SK-N-SH (cell line): ENCODE results near the gene GRIK3. TPM values are rescaled to one million over a fixed set of nuclear protein-coding genes. Genes with fewer than 3 reads are reported as not detected.
"Not testable (repeated sequence)": the region's sequence is repeated elsewhere in the genome, so short reads cannot be mapped to it uniquely, and the experiment has no call there.

Experiments
- CTCF ChIA-PET: fragments of 300-600, 350-600 bp; formaldehyde crosslinking; extraction: SDS; loops from one replicate; lab custom pipeline; 2021; lab: Yijun Ruan, JAX
- POLR2A ChIA-PET: fragments of 350-600 bp; sonication (Branson Sonifier 250); formaldehyde crosslinking; extraction: SDS; loops from one replicate; lab custom pipeline; 2020; ENCODE audit warnings: antibody characterized with exemption, inconsistent platforms; lab: Yijun Ruan, JAX
- DNase-seq: peaks from one replicate; pipeline ENCODE4 v3.0.0; 2012
- H2AFZ ChIP-seq: fragments of 200-600 bp; sonication (generic); 2 replicates; pipeline ENCODE4 v1.8.1; 2016; ENCODE audit warnings: antibody characterized with exemption, mild to moderate bottlenecking, low read depth
- H3F3A ChIP-seq: fragments of 200-600 bp; sonication (generic); replicated peaks from 2 replicates; pipeline ENCODE3; 2016; ENCODE audit warnings: antibody characterized with exemption, mild to moderate bottlenecking; ENCODE audit not compliant: insufficient read depth
- H3K27ac ChIP-seq, 2 experiments: fragments of 200-500 bp in 1 of 2; fragments of 200-600 bp in 1 of 2; sonication (Bioruptor generic) in 1 of 2; sonication (generic), shearing (Covaris generic) in 1 of 2; 2 replicates each; pipeline versions ENCODE4 v1.5.1 to v1.6.1; 2014 to 2016; ENCODE audit warnings: low read depth in 2 of 2, inconsistent platforms in 1 of 2, low read length in 1 of 2, mild to moderate bottlenecking in 1 of 2, mixed read lengths in 1 of 2
- H3K27me3 ChIP-seq: fragments of 200-600 bp; sonication (generic), shearing (Covaris generic); 2 replicates; pipeline ENCODE4 v1.6.1; 2016; ENCODE audit warnings: mixed run types; ENCODE audit not compliant: insufficient read depth
- H3K36me3 ChIP-seq, 2 experiments: fragments of 200-500 bp in 1 of 2; fragments of 200-600 bp in 1 of 2; sonication (Bioruptor generic) in 1 of 2; sonication (generic) in 1 of 2; replicated peaks in 1 of 2; 2 replicates each; pipeline versions ENCODE3 to v1.5.1; 2014 to 2016; ENCODE audit warnings: low read length in 1 of 2, mild to moderate bottlenecking in 1 of 2; ENCODE audit not compliant: insufficient read depth in 2 of 2, control insufficient read depth in 1 of 2
- H3K4me1 ChIP-seq, 2 experiments: fragments of 200-500 bp in 1 of 2; fragments of 200-600 bp in 1 of 2; sonication (Bioruptor generic) in 1 of 2; sonication (generic), shearing (Covaris generic) in 1 of 2; 2 replicates each; pipeline versions ENCODE4 v1.5.1 to v1.6.1; 2014 to 2016; ENCODE audit warnings: low read depth in 1 of 2, low read length in 1 of 2, mixed run types in 1 of 2; ENCODE audit not compliant: insufficient read depth in 2 of 2, control insufficient read depth in 1 of 2
- H3K4me2 ChIP-seq: fragments of 200-600 bp; sonication (generic), shearing (Covaris generic); 2 replicates; pipeline ENCODE4 v1.6.1; 2017; ENCODE audit warnings: mixed run types
- H3K4me3 ChIP-seq, 2 experiments: fragments of 200-500 bp in 1 of 2; fragments of 200-600 bp in 1 of 2; sonication (Bioruptor generic) in 1 of 2; sonication (generic), shearing (Covaris generic) in 1 of 2; 2 replicates each; pipeline versions ENCODE4 v1.5.1 to v1.8.1; 2014 to 2016; ENCODE audit warnings: low read depth in 2 of 2, inconsistent platforms in 1 of 2, low read length in 1 of 2, mild to moderate bottlenecking in 1 of 2, mixed read lengths in 1 of 2, moderate library complexity in 1 of 2
- H3K79me2 ChIP-seq: fragments of 200-600 bp; sonication (generic); 2 replicates; pipeline ENCODE4 v1.8.1; 2017; ENCODE audit warnings: mild to moderate bottlenecking; ENCODE audit not compliant: insufficient read depth
- H3K9ac ChIP-seq: fragments of 200-600 bp; sonication (generic); 2 replicates; pipeline ENCODE4 v1.6.1; 2017; ENCODE audit warnings: mixed run types
- H3K9me2 ChIP-seq: fragments of 200-600 bp; sonication (generic); 2 replicates; pipeline ENCODE4 v1.6.1; 2017; ENCODE audit warnings: mixed run types
- H3K9me3 ChIP-seq: fragments of 200-600 bp; sonication (generic); 2 replicates; pipeline ENCODE4 v1.6.1; 2017; ENCODE audit warnings: mixed run types, mild to moderate bottlenecking, moderate library complexity
- H4K20me1 ChIP-seq: fragments of 200-600 bp; sonication (generic); 2 replicates; pipeline ENCODE4 v1.6.1; 2017; ENCODE audit warnings: mild to moderate bottlenecking, mixed run types; ENCODE audit not compliant: insufficient read depth
- CTCF ChIP-seq: fragments of 200-600 bp; sonication (generic); IDR thresholded peaks from 2 replicates; pipeline ENCODE4 v1.6.1; 2017; ENCODE audit warnings: antibody characterized with exemption, mild to moderate bottlenecking, moderate library complexity
- EP300 ChIP-seq, 2 experiments: IDR thresholded peaks; 2 replicates each; pipeline versions ENCODE4 v1.4.0 to v1.6.1; 2012; ENCODE audit warnings: borderline replicate concordance in 1 of 2, low read depth in 1 of 2, low read length in 1 of 2
- FOSL2 ChIP-seq: IDR thresholded peaks from 2 replicates; pipeline ENCODE4 v1.4.0; 2012; ENCODE audit warnings: low read depth, mild to moderate bottlenecking, moderate library complexity, borderline replicate concordance
- FOXJ3 ChIP-seq: sonication (generic); formaldehyde crosslinking; IDR thresholded peaks from 2 replicates; pipeline ENCODE4 v1.5.1; 2020; ENCODE audit warnings: mild to moderate bottlenecking, missing genetic modification reagents
- FOXM1 ChIP-seq: IDR thresholded peaks from 2 replicates; pipeline ENCODE4 v1.4.0; 2012; ENCODE audit warnings: low read depth, mild to moderate bottlenecking
- GABPA ChIP-seq: IDR thresholded peaks from 2 replicates; pipeline ENCODE4 v1.4.0; 2012; ENCODE audit warnings: low read depth, mild to moderate bottlenecking
- NRF1 ChIP-seq: IDR thresholded peaks from 2 replicates; pipeline ENCODE4 v1.6.1; 2012; ENCODE audit warnings: low read depth, mild to moderate bottlenecking, low read length
- RAD21 ChIP-seq: IDR thresholded peaks from 2 replicates; pipeline ENCODE4 v1.6.1; 2012; ENCODE audit warnings: mild to moderate bottlenecking, low read length
- RCOR1 ChIP-seq: fragments of 150-350 bp; IDR thresholded peaks from 2 replicates; pipeline ENCODE4 v1.6.1; 2017; ENCODE audit warnings: antibody characterized with exemption, low read length
- RFX5 ChIP-seq: IDR thresholded peaks from 2 replicates; pipeline ENCODE4 v1.6.1; 2012; ENCODE audit warnings: mild to moderate bottlenecking, improper control_type of control experiment, low read length
- RXRA ChIP-seq: IDR thresholded peaks from 2 replicates; pipeline ENCODE4 v1.4.0; 2012; ENCODE audit warnings: low read depth, mild to moderate bottlenecking, borderline replicate concordance
- TCF12 ChIP-seq: IDR thresholded peaks from 2 replicates; pipeline ENCODE4 v1.4.0; 2012
- TEAD4 ChIP-seq: IDR thresholded peaks from 2 replicates; pipeline ENCODE4 v1.4.0; 2012; ENCODE audit warnings: mild to moderate bottlenecking, borderline replicate concordance; ENCODE audit not compliant: insufficient read depth
- USF1 ChIP-seq: IDR thresholded peaks from 2 replicates; pipeline ENCODE4 v1.4.0; 2012; ENCODE audit warnings: low read depth, borderline replicate concordance
- USF2 ChIP-seq: fragments of 150-350 bp; IDR thresholded peaks from 2 replicates; pipeline ENCODE4 v1.6.1; 2017; ENCODE audit warnings: antibody characterized with exemption, low read length, low read depth, borderline replicate concordance
- WGBS: methylation state at CpG from one replicate; pipeline ENCODE4 v1.1.6; 2017; ENCODE audit warnings: low lambda C conversion rate; 5-methylcytosine and 5-hydroxymethylcytosine counted together
- polyA plus RNA-seq, 3 experiments: library from polyadenylated mRNA; depleted of rRNA; stranded (reverse); fragments of >200 nt; gene quantifications; 2 replicates each; pipeline ENCODE4 v1.2.3, GENCODE V29; 2012

Gene GRIK3
- polyA plus RNA-seq, 1 of the 3 experiments (the other 2 are of a cell fraction), result not detected

GRCh38 chr1:36905941-36906340 lies 128.4 kb downstream of the GRIK3 start (continued):
- TF ChIP-seq USF1, result no peak
- TF ChIP-seq TCF12, result no peak

- H3K27ac ChIP-seq, result no peak overlapping the region
- no peaks in the 10 kb centered on the region for H4K20me1 ChIP-seq
- ChIA-PET POLR2A (no interaction called here), CTCF (interaction anchor here (1.6 kb wide), 1 partner anchor 292 kb away, joined by 4 read pairs; no protein-coding TSS in a partner anchor)
- H3K36me3 ChIP-seq, result no peaks in the 10 kb centered on the region
- no peaks in the 10 kb centered on the region for H3K79me2 ChIP-seq
- H3K9ac ChIP-seq, result no peak overlapping the region
- no peaks in the 10 kb centered on the region for H3K9me2 ChIP-seq
- WGBS, result 7% methylated on average over 1 of the region's 1 CpG
- no peaks in the 10 kb centered on the region for H3F3A ChIP-seq
- H3K4me3 ChIP-seq, result no peak overlapping the region
- no peak for TF ChIP-seq TEAD4
- no peak for TF ChIP-seq RCOR1
- TF ChIP-seq RAD21, result no peak
- H2AFZ ChIP-seq, result no peak overlapping the region
- no peak for DNase-seq
- H3K27me3 ChIP-seq, result no peaks in the 10 kb centered on the region
- peaks cover 10% of the 10 kb centered on the region; the same call in 1 of the 2 replicates for H3K9me3 ChIP-seq
- no peak overlapping the region for H3K4me2 ChIP-seq
- no peaks in the 10 kb centered on the region for H3K4me1 ChIP-seq
Observed at GRCh38 chr1:36900128-36900527, 134.2 kb downstream of the GRIK3 start.

- H3K79me2 ChIP-seq, DNase-seq, H3K4me1 ChIP-seq, H3K4me3 ChIP-seq, H3K27ac ChIP-seq, H3K9ac ChIP-seq, H3F3A ChIP-seq, H3K4me2 ChIP-seq, H4K20me1 ChIP-seq, H3K27me3 ChIP-seq, POLR2A ChIA-PET, H3K9me2 ChIP-seq, H3K9me3 ChIP-seq, H3K36me3 ChIP-seq, H2AFZ ChIP-seq: not testable (repeated sequence)
- CTCF ChIA-PET, result interaction anchor here (1.2 kb wide), 1 partner anchor 12 kb away, joined by 4 read pairs; no protein-coding TSS in a partner anchor
Observed at GRCh38 chr1:36897813-36898212, 136.5 kb downstream of the GRIK3 start.

GRCh38 chr1:36894824-36895223 lies 139.5 kb downstream of the GRIK3 start:
- no peaks in the 10 kb centered on the region for H3F3A ChIP-seq
- 41% methylated on average over 3 of the region's 3 CpGs for WGBS
- DNase-seq, result no peak
- no peak overlapping the region for H3K4me3 ChIP-seq
- no peaks in the 10 kb centered on the region for H3K36me3 ChIP-seq
- H3K79me2 ChIP-seq, result no peaks in the 10 kb centered on the region
- H2AFZ ChIP-seq, result no peak overlapping the region
- H3K9me2 ChIP-seq, result no peaks in the 10 kb centered on the region
- no peak overlapping the region for H3K4me2 ChIP-seq
- no peak for TF ChIP-seq GABPA
- TF ChIP-seq USF2, result no peak
- no peak for TF ChIP-seq NRF1
- no peak for TF ChIP-seq RFX5
- TF ChIP-seq FOXM1, result no peak
- TF ChIP-seq RCOR1, result no peak
- no peak for TF ChIP-seq CTCF
- no peak for TF ChIP-seq EP300 (IDR thresholded peaks at IDR 0.05; ENCODE audit: borderline replicate concordance in 1 of 2, low read depth in 1 of 2, low read length in 1 of 2)
- no peak for TF ChIP-seq FOXJ3
- TF ChIP-seq RXRA, result no peak
- TF ChIP-seq RAD21, result no peak
- no peak for TF ChIP-seq FOSL2
- TF ChIP-seq, all 33 proteins: peak for 0
- H3K9ac ChIP-seq, result no peak overlapping the region
- H3K4me1 ChIP-seq, result no peaks in the 10 kb centered on the region
- H3K9me3 ChIP-seq, result peaks cover 10% of the 10 kb centered on the region; the same call in 1 of the 2 replicates
- no peak overlapping the region for H3K27ac ChIP-seq
- ChIA-PET POLR2A (no interaction called here), CTCF (no interaction called here)
- no peaks in the 10 kb centered on the region for H4K20me1 ChIP-seq
- no peaks in the 10 kb centered on the region for H3K27me3 ChIP-seq
